Endothelial cell (in vitro differentiated cells): ENCODE data around the gene MRPL33. TPM values are rescaled to one million over a fixed set of nuclear protein-coding genes. Genes with fewer than 3 reads are reported as not detected.
A peak's percentile ranks its signal among the peaks of the same experiment; 100 is the strongest.
"Not testable (repeated sequence)": the region's sequence is repeated elsewhere in the genome, so short reads cannot be mapped to it uniquely, and the experiment has no call there.

ENCODE experiments used
- DNase-seq: peaks from one replicate; pipeline ENCODE4 v3.0.0; 2021; ENCODE audit warnings: low spot score
- H3K27ac Mint-ChIP-seq: one replicate; pipeline ENCODE4 v1.8.0; 2021; ENCODE audit warnings: mixed read lengths, inconsistent platforms; ENCODE audit not compliant: unreplicated experiment
- H3K27me3 Mint-ChIP-seq: one replicate; pipeline ENCODE4 v1.8.0; 2021; ENCODE audit warnings: mild to moderate bottlenecking, moderate library complexity, mixed read lengths, inconsistent platforms; ENCODE audit not compliant: unreplicated experiment
- H3K36me3 Mint-ChIP-seq: one replicate; pipeline ENCODE4 v1.8.0; 2021; ENCODE audit warnings: mild to moderate bottlenecking, low read depth, mixed read lengths, inconsistent platforms; ENCODE audit not compliant: unreplicated experiment
- H3K4me1 Mint-ChIP-seq: one replicate; pipeline ENCODE4 v1.8.0; 2021; ENCODE audit warnings: mild to moderate bottlenecking, mixed read lengths, inconsistent platforms; ENCODE audit not compliant: unreplicated experiment
- H3K4me3 Mint-ChIP-seq: one replicate; pipeline ENCODE4 v1.8.0; 2021; ENCODE audit warnings: mild to moderate bottlenecking, mixed read lengths, inconsistent platforms; ENCODE audit not compliant: unreplicated experiment
- H3K9me3 Mint-ChIP-seq: one replicate; pipeline ENCODE4 v1.8.0; 2021; ENCODE audit warnings: mixed read lengths, inconsistent platforms; ENCODE audit not compliant: unreplicated experiment
- total RNA-seq: library from RNA; stranded (reverse); fragmentation: NEBNext Ultra II Directional; extraction: Animal tissue kit (Norgen Biotek cat#: 25700); gene quantifications from one replicate; pipeline ENCODE4 v1.2.1, GENCODE V29; 2021; ENCODE audit not compliant: unreplicated experiment
- TF ChIP-seq, protein P1 (sequence below): fragments of 200-600 bp; sonication (generic); IDR thresholded peaks from one replicate; pipeline ENCODE4 v1.5.0; 2021; ENCODE audit warnings: antibody characterized with exemption; ENCODE audit not compliant: unreplicated experiment

The MRPL33 gene
- total RNA-seq, 1 donor from 2014 or later: 52.0 TPM

- peaks cover 1% of the 10 kb centered on the region for H3K27me3 Mint-ChIP-seq
- no peak overlapping the region for H3K4me3 Mint-ChIP-seq
- TF ChIP-seq, protein P1, sequence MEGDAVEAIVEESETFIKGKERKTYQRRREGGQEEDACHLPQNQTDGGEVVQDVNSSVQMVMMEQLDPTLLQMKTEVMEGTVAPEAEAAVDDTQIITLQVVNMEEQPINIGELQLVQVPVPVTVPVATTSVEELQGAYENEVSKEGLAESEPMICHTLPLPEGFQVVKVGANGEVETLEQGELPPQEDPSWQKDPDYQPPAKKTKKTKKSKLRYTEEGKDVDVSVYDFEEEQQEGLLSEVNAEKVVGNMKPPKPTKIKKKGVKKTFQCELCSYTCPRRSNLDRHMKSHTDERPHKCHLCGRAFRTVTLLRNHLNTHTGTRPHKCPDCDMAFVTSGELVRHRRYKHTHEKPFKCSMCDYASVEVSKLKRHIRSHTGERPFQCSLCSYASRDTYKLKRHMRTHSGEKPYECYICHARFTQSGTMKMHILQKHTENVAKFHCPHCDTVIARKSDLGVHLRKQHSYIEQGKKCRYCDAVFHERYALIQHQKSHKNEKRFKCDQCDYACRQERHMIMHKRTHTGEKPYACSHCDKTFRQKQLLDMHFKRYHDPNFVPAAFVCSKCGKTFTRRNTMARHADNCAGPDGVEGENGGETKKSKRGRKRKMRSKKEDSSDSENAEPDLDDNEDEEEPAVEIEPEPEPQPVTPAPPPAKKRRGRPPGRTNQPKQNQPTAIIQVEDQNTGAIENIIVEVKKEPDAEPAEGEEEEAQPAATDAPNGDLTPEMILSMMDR: no peak
- H3K27ac Mint-ChIP-seq: no peak overlapping the region
- no peaks in the 10 kb centered on the region for H3K4me1 Mint-ChIP-seq
- no peaks in the 10 kb centered on the region for H3K36me3 Mint-ChIP-seq
- DNase-seq: no peak
- no peaks in the 10 kb centered on the region for H3K9me3 Mint-ChIP-seq
Measured at GRCh38 chr2:27763907-27764267, 7.6 kb upstream of the MRPL33 start.

DNA sequence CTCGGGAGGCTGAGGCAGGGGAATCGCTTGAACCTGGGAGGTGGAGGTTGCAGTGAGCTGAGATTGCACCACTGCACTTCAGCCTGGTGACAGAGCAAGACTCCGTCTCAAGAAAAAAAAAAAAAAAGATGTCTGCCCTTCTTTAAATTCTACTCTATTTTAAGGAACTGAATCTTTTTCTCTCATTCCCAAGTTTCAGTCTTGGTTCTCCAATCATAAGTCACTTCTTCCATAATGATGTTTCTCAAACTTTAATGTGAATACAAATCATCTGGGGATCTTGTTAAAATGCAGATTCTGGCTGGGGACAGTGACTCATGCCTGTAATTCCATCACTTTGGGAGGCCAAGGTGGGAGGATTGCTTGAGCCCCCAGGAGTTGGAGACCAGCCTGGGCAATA is 7.0 kb upstream of the MRPL33 start:
- not testable (repeated sequence) for H3K27me3 Mint-ChIP-seq
- peak overlapping the region; percentile 23 for H3K4me3 Mint-ChIP-seq

DNA sequence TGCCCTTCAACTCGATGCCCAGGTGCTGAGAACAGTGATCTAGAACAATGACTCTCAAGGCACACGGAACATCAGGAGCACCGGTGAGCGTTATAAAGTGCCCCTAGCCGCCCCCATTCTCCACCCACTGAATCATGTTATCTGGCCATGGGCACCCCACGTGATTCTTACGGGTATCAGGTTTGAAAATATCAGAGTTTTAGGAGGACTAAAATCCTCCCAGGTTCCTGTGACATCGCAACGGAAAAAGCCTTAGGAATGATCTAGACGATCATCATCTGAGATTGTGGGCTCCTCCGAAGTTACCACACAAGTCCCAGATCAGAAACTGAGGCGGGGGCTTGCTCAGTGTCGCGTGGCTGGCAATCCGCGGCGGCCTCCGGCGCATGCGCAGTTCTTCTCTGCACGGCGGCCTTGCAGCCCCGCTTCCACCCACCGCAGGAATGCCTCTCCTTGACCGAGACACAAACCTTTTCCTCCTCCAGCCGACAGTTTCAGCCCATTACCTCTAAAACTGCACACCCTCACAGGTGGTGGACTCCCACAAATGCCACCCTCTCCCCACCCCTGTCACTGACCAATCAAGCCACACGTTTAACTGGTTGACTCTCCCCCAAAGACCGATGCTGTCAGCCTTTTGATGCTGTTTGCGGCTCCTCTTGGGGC is 5.8 kb upstream of the MRPL33 start:
- Mint-ChIP-seq H3K4me3 (peak overlapping the region; percentile 43), H3K9me3 (no peaks in the 10 kb centered on the region)

More for the DNA sequence above, 7.0 kb upstream of the MRPL33 start:
- not testable (repeated sequence) for H3K9me3 Mint-ChIP-seq, DNase-seq, H3K4me1 Mint-ChIP-seq, H3K36me3 Mint-ChIP-seq, H3K27ac Mint-ChIP-seq

GRCh38 chr2:27766287-27766661 is 5.2 kb upstream of the MRPL33 start:
- DNase-seq: no peak
- TF ChIP-seq, protein P1: no peak
- Mint-ChIP-seq H3K9me3 (no peaks in the 10 kb centered on the region), H3K36me3 (peaks cover 3% of the 10 kb centered on the region), H3K4me3 (peak overlapping the region; percentile 43), H3K27ac (peak overlapping the region; percentile 6), H3K27me3 (peaks cover 3% of the 10 kb centered on the region), H3K4me1 (peaks cover 5% of the 10 kb centered on the region)

More for the DNA sequence above, 5.8 kb upstream of the MRPL33 start:
- H3K36me3 Mint-ChIP-seq: no peaks in the 10 kb centered on the region
- H3K27ac Mint-ChIP-seq: peak overlapping the region; percentile 6
- H3K4me1 Mint-ChIP-seq: no peaks in the 10 kb centered on the region
- TF ChIP-seq, protein P1: no peak
- DNase-seq: peak; percentile 63
- H3K27me3 Mint-ChIP-seq: peaks cover 1% of the 10 kb centered on the region

DNA sequence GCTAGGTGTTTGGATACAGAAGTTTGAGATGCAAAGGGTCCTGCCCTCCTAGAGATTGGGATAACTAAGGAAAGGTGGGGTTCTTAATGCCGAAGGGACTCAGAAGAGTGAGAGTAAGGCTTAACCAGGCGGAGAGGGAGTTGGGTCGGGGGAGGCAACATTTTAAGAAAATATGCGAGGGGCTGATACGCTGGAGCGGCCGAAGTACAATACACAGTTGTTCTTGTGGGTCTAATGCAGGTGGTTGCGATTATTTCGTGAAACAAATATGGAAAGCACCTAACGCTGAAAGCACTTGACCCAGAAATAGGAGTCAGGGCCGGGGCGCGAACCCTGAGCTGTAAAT is 344 bp upstream of the MRPL33 start:
- H3K4me1 Mint-ChIP-seq: peaks cover 31% of the 10 kb centered on the region
- TF ChIP-seq, protein P1: no peak
- peaks cover 3% of the 10 kb centered on the region for H3K27me3 Mint-ChIP-seq
- H3K27ac Mint-ChIP-seq: peak overlapping the region; percentile 97
- no peak for DNase-seq
- H3K36me3 Mint-ChIP-seq: peaks cover 3% of the 10 kb centered on the region
- no peaks in the 10 kb centered on the region for H3K9me3 Mint-ChIP-seq
- peak overlapping the region; percentile 95 for H3K4me3 Mint-ChIP-seq
